CD4-positive, alpha-beta T cell (primary cell): ENCODE measurements around the gene PLEKHG4B. TPM values are rescaled to one million over a fixed set of nuclear protein-coding genes. Genes with fewer than 3 reads are reported as not detected.

ENCODE experiments used
- ATAC-seq: fragments of 200-7000 bp; cut with Tn5 transposase; one replicate; pipeline ENCODE4 v1.10.0; 2022; ENCODE audit warnings: mild to moderate bottlenecking; ENCODE audit not compliant: poor library complexity
- CTCF ChIA-PET: fragments of 350-600 bp; sonication (Branson Sonifier 250); formaldehyde crosslinking; loops from one replicate; lab custom pipeline; 2021; ENCODE audit warnings: antibody characterized with exemption, inconsistent platforms; lab: Charles Lee
- POLR2A ChIA-PET: fragments of 350-600 bp; sonication (Branson Sonifier 250); formaldehyde crosslinking; loops from one replicate; lab custom pipeline; 2021; ENCODE audit warnings: antibody characterized with exemption, inconsistent platforms; lab: Charles Lee
- DNase-seq, 14 experiments: peaks; one replicate each; pipeline ENCODE4 v3.0.0-alpha.2; 2013 to 2020; ENCODE audit warnings: mixed read lengths in 2 of 14
- H3K27ac ChIP-seq, 2 donors: one replicate each; pipeline versions ENCODE4 v1.5.1 to v1.7.0; 2013; ENCODE audit warnings: low read length in 2 of 2, low read depth in 1 of 2, mild to moderate bottlenecking in 1 of 2
- H3K27me3 ChIP-seq, 2 experiments: 1 replicate in 1 of 2; 2 replicates in 1 of 2; pipeline versions ENCODE4 v1.6.1 to v1.7.0; 2013; ENCODE audit warnings: low read length in 2 of 2, control low read depth in 1 of 2, mild to moderate bottlenecking in 1 of 2, moderate library complexity in 1 of 2; ENCODE audit not compliant: insufficient read depth in 2 of 2, control insufficient read depth in 1 of 2
- H3K36me3 ChIP-seq: one replicate; pipeline ENCODE4 v1.6.1; 2013; ENCODE audit warnings: low read length, control low read depth; ENCODE audit not compliant: insufficient read depth
- H3K4me1 ChIP-seq: one replicate; pipeline ENCODE4 v1.6.1; 2013; ENCODE audit warnings: low read length, control low read depth; ENCODE audit not compliant: insufficient read depth
- H3K4me3 ChIP-seq: one replicate; pipeline ENCODE4 v1.5.1; 2013; ENCODE audit warnings: mild to moderate bottlenecking, low read length, moderate library complexity
- H3K9me3 ChIP-seq, 2 experiments: 1 replicate in 1 of 2; 2 replicates in 1 of 2; pipeline versions ENCODE4 v1.6.1 to v1.7.0; 2013; ENCODE audit warnings: low read length in 2 of 2, mild to moderate bottlenecking in 2 of 2, control low read depth in 1 of 2, moderate library complexity in 1 of 2; ENCODE audit not compliant: control insufficient read depth in 1 of 2, insufficient read depth in 1 of 2
- H3K27ac Mint-ChIP-seq: one replicate; pipeline ENCODE4 v1.8.0; 2020; ENCODE audit warnings: mixed read lengths
- H3K27me3 Mint-ChIP-seq: one replicate; pipeline ENCODE4 v1.8.0; 2021; ENCODE audit warnings: mixed read lengths
- H3K36me3 Mint-ChIP-seq: one replicate; pipeline ENCODE4 v1.8.0; 2021; ENCODE audit warnings: low read depth, mixed read lengths
- H3K4me1 Mint-ChIP-seq: one replicate; pipeline ENCODE4 v1.8.0; 2021; ENCODE audit warnings: low read depth, mixed read lengths
- H3K4me3 Mint-ChIP-seq: one replicate; pipeline ENCODE4 v1.8.0; 2020; ENCODE audit warnings: mild to moderate bottlenecking, mixed read lengths
- H3K9me3 Mint-ChIP-seq: one replicate; pipeline ENCODE4 v1.8.0; 2020; ENCODE audit warnings: mixed read lengths
- CTCF ChIP-seq: fragments of 200-600 bp; IDR thresholded peaks from one replicate; pipeline ENCODE4 v1.8.0; 2022; ENCODE audit warnings: antibody characterized with exemption, mild to moderate bottlenecking
- intact Hi-C, 2 experiments: fragments of 100-400 bp; cut with DNase I in 1 of 2; cut with micrococcal nuclease in 1 of 2; formaldehyde crosslinking; loops; one replicate each; pipeline versions ENCODE4 v1.15.1 to v1.9.0; 2023 to 2025; cut with DNase I, micrococcal nuclease
- total RNA-seq, 174 experiments: library from RNA in 2 of 174; stranded (reverse) in 2 of 174; gene quantifications; one replicate each; pipeline ENCODE4 v1.2.3 and lab custom pipeline; 2021 to 2026

Gene PLEKHG4B
- total RNA-seq, 2 experiments from 2014 or later = 0.17 to 0.36 TPM

GRCh38 chr5:166441-167372, 74.7 kb downstream of the PLEKHG4B start:
- peaks cover 0 to 16% of the 10 kb centered on the region in 2 experiments for H3K9me3 ChIP-seq
- no peak overlapping the region for H3K27ac ChIP-seq
- no peak overlapping the region for H3K27ac Mint-ChIP-seq
- no peaks in the 10 kb centered on the region for H3K27me3 ChIP-seq
- no peak overlapping the region for H3K4me3 ChIP-seq
- no peaks in the 10 kb centered on the region for H3K27me3 Mint-ChIP-seq
- H3K36me3 Mint-ChIP-seq = no peaks in the 10 kb centered on the region
- no peaks in the 10 kb centered on the region for H3K36me3 ChIP-seq
- H3K4me1 Mint-ChIP-seq = no peaks in the 10 kb centered on the region
- H3K9me3 Mint-ChIP-seq = no peaks in the 10 kb centered on the region
- intact Hi-C loops = no loop called here
- TF ChIP-seq CTCF = no peak
- no peaks in the 10 kb centered on the region for H3K4me1 ChIP-seq
- DNase-seq = peak in 1 of 14 experiments; percentile 17
- CTCF ChIA-PET = no interaction called here
- no peak for ATAC-seq
- POLR2A ChIA-PET = no interaction called here
- no peak overlapping the region for H3K4me3 Mint-ChIP-seq

- Histone ChIP-seq H3K27me3 (no peaks in the 10 kb centered on the region), H3K4me1 (no peaks in the 10 kb centered on the region), H3K27ac (no peak overlapping the region), H3K36me3 (no peaks in the 10 kb centered on the region), H3K4me3 (no peak overlapping the region), H3K9me3 (peaks cover 0 to 16% of the 10 kb centered on the region in 2 experiments)
- no peaks in the 10 kb centered on the region for H3K9me3 Mint-ChIP-seq
- no peaks in the 10 kb centered on the region for H3K36me3 Mint-ChIP-seq
- H3K4me3 Mint-ChIP-seq = no peak overlapping the region
- no peaks in the 10 kb centered on the region for H3K27me3 Mint-ChIP-seq
- intact Hi-C loops = no loop called here
- CTCF ChIA-PET = no interaction called here
- POLR2A ChIA-PET = no interaction called here
- ATAC-seq (no peak), DNase-seq (peak in 1 of 14 experiments; percentile 27)
- no peaks in the 10 kb centered on the region for H3K4me1 Mint-ChIP-seq
- H3K27ac Mint-ChIP-seq = no peak overlapping the region
- no peak for TF ChIP-seq CTCF
Measured at GRCh38 chr5:167511-167910, 75.5 kb downstream of the PLEKHG4B start.

GRCh38 chr5:167982-168660, 76.2 kb downstream of the PLEKHG4B start:
- intact Hi-C loops = no loop called here
- Mint-ChIP-seq H3K4me3 (no peak overlapping the region), H3K9me3 (no peaks in the 10 kb centered on the region), H3K27ac (no peak overlapping the region), H3K27me3 (no peaks in the 10 kb centered on the region), H3K36me3 (no peaks in the 10 kb centered on the region), H3K4me1 (no peaks in the 10 kb centered on the region)
- Histone ChIP-seq H3K27me3 (no peaks in the 10 kb centered on the region), H3K4me1 (no peaks in the 10 kb centered on the region), H3K4me3 (no peak overlapping the region), H3K9me3 (peaks cover 0 to 12% of the 10 kb centered on the region in 2 experiments), H3K36me3 (no peaks in the 10 kb centered on the region), H3K27ac (no peak overlapping the region)
- ChIA-PET CTCF (no interaction called here), POLR2A (no interaction called here)
- no peak for TF ChIP-seq CTCF
- peak in 1 of 14 experiments; percentile 19 for DNase-seq
- ATAC-seq = no peak
